ENCODE measurements around the gene APOBEC2.

The APOBEC2 gene

DNA sequence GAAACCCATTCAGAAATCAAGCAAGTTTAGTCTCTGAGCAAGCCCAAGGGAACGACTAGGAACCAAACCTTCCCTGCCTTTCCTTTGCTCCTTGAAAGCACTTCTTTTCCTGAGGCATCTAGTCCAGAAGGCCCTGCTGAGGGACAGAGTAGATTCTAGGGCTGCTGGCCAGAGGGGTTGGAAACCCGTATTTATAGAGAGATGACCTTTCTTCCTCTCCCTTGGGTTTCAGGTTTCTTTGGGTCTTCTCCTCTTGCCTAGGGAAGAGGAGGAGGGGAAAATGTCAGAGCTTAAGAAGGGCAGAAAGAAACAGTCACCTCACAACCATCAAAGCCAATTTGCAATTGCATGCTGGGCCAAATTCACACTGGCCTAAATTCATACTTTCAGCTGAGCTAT, 5.8 kb downstream of the APOBEC2 start:
- no peak for DNase-seq (ENCODE audit: low read depth in 2 of 2)

DNA sequence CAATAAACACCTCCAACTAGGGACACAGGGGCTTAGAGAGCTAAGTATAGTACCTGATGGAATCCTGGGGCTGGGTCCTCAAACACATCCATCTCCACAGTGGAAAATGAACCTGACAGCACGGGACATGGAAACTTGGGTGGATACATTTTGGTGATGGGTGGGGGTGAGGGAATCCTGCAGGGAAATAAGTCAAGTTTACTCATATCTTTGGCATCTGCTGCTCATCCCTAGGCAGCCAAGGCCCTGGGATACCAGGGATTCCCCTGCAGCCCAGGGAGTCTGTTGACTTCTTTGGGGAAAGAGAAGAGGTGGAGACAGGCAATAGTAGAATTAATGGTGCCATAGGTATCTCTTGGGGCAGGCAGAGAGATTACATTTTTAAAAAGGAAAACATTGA, 6.6 kb downstream of the APOBEC2 start:
- DNase-seq (ENCODE audit: low read depth in 2 of 2), result no peak

DNA sequence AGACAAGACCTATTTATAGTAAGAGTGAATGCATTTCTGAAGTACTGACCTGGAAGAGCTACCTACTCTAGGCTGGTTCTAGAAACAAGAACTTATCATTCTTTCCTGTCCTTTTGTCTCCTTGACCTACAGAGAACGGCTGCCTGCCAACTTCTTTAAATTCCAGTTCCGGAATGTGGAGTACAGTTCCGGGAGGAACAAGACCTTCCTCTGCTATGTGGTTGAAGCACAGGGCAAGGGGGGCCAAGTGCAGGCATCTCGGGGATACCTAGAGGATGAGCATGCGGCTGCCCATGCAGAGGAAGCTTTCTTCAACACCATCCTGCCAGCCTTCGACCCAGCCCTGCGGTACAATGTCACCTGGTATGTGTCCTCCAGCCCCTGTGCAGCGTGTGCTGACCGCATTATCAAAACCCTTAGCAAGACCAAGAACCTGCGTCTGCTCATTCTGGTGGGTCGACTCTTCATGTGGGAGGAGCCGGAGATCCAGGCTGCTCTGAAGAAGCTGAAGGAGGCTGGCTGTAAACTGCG, 8.3 kb downstream of the APOBEC2 start:
- no peak for DNase-seq (ENCODE audit: low read depth in 2 of 2)

DNA sequence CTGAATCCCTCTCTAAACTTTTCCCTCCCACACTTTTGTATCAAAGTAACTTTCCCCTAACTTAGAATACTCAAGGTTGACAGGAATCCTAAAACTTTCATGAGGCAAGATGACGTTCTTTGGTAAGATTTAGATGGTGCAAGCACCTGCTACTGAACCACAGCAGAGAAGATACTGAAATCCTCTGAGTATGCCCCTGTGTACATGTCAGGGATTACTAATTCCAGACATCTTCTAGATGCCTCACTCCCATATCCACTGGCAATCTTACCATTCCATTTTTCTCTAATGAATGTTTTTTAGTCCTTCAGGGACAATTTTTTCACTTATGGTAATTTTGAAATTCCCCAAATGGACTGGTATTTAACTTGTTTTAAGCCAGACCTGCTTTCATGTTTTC, 9.1 kb downstream of the APOBEC2 start:
- no peak for DNase-seq (ENCODE audit: low read depth in 2 of 2)

DNA sequence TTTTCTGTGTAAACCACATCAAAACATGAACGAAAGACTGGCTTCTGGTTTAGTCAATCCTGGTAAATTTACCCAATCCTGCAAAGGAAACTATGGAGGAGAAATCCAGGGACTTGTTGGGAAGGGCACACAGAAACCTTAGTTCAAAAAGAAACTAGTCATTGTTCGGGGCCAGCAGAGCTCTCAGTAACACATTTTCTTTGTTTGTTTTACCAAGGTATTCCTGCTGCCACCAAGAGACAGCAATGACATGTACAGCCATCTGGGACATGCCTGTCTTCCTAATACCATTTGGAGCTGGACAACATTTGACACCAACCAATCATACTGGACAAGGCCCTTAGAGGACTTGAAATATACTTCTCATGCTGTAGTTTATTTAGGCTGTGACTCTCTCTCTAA, 10.9 kb downstream of the APOBEC2 start:
- no peak for DNase-seq (ENCODE audit: low read depth in 2 of 2)

DNA sequence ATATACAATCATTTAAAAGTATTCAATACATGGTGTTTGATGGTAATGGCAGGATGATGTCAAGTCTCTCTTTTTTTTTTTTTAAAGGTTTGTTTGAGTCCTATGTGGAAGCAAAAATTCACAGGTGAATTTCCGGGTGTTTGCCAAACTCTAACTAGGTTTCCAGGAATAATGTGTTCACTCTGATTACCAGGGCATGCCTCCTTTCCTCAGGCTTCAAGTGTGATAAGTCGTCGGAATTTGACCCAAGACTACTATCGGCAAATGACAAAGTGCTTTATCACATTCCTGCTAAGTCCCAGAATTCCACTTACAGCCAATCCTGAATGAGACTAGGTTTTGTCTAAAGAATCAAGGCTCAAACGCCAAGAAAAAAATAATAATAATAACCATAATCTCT, 11.8 kb downstream of the APOBEC2 start:
- no peak for DNase-seq (ENCODE audit: low read depth in 2 of 2)

DNA sequence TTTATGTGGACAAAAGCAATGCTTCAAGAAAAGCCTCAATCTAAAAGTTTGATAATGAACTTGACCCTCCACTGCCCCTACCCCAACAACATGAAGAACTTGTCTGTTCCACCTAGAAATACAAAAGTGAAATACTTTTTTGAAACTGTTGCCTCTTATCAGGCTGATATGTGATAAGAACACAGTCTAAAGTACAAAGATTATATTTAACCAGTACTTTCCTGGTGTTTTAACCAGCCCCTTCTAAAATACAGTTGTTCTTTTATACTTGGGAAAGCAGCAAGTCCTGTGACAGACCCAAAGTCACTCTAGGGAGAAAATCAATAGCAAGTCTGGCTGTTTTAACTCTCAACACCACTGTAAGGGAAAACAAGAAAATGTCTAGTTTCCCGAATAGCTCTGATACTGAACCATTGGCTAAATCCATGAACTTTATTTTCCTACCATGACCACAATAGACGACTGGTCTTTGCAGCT, 12.6 kb downstream of the APOBEC2 start:
- DNase-seq (ENCODE audit: low read depth in 2 of 2), result no peak

DNA sequence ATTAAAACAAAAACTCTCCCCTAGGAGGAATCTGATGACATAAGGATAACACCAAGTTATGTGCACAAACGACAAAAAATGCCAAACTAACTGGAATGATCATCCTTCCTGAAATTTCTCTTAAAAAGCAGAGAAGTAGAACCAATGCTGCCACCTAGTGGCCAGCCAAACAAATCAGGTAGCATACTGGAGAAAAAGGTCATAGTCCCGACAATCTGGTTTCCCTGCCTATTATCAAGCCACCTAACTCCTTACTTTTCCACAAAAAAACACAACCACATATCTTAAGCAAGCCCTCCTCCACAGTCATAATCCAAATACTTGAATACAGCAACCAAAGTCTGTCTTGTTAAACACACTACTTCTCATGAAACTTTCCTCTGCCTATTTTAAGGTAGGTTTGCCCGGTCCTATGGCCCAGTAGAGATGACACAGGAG, 13.9 kb downstream of the APOBEC2 start:
- peak; percentile 34 to 35 for DNase-seq (ENCODE audit: low read depth in 2 of 2)

DNA sequence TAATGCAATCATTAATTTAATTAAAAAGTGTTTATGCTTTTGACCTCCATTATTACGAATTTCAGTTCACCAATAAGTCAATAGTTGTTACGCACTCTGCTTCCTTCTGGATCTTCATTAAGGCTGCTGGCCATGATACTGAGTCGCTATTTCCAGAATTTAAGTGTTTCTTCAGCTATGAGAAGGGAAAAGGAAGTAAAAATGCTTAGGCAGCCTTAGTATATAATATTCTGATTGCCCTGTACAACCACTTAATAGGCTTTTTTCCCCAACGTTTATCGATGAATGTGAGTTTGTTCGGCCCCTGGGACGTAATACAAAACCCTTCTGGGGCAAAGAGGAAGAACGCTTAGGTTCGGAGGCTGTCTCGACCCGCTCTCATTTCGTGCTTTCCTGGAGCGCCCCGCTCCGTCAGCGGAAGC, 18.5 kb downstream of the APOBEC2 start:
- no peak for DNase-seq (ENCODE audit: low read depth in 2 of 2)

DNA sequence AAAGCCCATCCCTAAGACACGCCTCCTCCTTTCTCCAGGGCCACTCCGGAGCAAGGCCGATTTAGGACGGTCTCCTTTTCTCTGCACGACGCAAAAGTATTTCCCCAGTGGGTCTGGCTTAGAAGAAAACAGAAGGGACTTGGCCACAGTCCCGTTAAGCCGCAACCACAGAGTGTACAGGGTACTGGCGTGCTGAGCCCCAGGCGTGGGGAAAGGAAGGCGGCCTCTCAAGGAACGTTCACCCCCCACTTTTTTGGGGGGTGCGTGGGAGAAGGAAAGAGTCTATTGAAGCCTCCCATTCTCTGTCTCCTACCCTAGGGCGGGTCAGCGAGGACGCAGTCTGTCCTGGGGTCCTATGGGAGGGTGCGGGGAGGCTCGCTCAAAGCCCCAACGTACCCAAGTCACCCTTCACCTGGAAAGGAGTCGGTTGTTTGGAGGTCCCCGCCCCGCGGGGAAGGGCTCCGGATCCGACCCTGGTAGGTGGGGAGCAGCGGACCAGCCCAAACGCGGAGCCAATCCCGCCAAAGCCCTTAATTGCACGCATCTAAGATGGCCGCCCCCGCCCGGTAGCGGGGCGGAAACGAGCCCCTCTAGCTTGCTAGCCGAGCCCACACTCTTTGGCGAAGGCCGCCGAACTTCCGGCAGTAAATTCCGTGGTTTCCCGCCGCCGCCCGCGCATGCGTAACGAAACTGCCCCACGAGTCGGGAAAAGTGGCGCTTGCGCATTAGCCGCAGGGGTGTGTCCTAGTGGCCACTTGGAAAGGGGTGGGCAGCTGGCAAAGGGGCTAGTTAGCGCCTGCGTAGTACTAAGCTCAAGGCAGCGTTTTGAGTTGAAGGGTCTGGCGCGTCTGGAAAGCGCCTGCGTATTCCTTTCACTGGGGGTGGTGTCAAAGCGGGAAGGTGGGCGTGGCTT, 19.2 kb downstream of the APOBEC2 start, which contains the start of gene OARD1:
Gene OARD1, minus strand, starts transcription at position 434 of the 913 bp plus-strand sequence. CDS start 722 bp downstream, outside the sequence.
- peak; percentile 99 to 100 for DNase-seq (ENCODE audit: low read depth in 2 of 2)

DNA sequence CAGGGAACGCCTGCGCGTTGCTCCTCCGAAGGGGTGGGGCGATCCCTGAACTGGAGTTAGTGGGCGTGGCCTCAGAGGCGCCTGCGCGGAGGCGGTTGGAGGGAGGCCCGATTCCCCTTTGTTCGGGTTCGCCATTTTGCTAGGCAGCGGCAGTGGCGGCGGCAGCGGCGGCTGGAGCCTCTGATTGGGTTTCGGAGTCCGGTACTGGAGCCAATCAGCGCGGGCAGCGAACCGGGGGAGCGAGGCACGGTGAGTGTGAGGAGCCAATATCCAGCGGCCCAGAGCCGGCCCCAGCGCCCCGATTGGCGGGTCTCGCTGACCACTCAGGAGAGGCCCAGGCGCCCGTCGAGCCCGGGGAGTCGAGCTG, 19.8 kb downstream of the APOBEC2 start, which contains the start of gene NFYA:
Gene NFYA, plus strand, starts transcription at position 139 of the 367 bp plus-strand sequence. CDS start 6,116 bp downstream, outside the sequence.
- DNase-seq (ENCODE audit: low read depth in 2 of 2), result peak in 1 of 2 donors; percentile 100

DNA sequence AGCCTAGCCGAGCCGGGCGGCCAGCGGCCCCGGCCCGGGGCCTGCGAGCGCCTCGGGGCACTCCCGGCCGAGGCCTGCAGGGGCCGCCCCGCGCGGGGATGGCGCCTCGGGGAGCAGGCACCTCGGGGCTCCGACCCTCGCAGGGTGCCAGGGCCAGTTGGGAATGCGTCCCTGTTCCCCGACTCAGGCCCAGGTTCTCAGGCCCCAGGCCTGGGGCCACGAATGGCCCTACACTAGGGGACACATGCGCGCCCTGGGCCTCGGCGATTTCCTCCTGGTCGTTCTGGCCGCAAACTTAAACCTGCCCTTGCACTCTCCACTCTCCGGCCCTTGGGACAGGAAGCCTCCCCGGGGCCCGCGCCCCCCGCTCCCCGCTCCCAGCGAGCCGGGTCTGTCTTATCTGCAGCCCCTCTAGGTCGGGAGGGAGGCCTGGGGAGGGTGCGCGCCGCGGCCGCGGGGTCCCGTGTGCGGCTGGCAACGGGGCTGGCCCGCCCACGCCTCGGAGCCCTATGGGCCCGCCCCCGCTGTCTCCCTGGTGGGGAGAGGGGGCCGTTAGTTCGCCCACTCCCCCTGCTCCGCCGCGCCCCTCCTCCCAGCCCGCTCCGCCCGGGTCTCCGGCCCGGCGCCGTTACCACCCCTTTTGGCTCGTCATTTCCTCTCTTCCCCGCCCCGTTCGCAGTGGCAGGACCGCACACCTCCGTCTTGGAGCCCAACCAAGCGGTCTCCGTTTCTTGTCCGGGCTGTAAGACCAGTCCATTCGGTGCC, 20.4 kb downstream of the APOBEC2 start:
- peak; percentile 58 to 68 for DNase-seq (ENCODE audit: low read depth in 2 of 2)

DNA sequence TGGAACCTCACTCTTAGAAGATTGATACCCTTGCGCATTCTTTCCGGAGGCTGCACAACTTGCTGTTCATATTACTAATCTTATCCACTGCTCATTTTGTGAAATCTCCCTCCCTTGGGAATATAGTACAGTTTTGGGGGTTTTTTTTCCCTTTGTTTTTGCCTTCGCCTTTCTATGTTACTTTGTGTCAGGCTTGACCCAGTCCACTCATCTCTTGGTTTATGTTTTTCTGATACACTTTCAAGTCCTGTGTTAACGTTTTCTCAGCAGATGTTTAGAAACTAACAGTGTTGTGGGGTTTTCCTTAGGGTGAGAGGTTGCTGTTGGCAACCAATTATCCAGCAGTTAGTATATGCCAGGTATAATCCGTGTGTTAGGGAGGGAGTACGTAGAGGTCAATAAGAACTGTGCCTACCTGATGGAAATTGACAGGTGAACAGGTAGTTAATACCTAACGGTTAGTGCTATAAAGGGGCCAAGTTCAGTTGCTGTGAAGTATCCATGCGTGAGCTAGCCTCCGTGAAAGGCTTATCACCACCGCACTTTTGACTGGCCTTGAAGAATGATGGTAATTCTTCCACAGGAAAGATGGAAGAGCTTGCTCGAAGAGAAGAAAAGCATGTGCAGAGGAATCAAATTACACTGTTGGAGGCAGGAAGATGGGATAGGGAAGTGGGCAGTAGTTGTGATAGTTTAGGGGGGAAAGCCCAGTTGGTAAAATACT, 21.1 kb downstream of the APOBEC2 start:
- no peak for DNase-seq (ENCODE audit: low read depth in 2 of 2)

DNA sequence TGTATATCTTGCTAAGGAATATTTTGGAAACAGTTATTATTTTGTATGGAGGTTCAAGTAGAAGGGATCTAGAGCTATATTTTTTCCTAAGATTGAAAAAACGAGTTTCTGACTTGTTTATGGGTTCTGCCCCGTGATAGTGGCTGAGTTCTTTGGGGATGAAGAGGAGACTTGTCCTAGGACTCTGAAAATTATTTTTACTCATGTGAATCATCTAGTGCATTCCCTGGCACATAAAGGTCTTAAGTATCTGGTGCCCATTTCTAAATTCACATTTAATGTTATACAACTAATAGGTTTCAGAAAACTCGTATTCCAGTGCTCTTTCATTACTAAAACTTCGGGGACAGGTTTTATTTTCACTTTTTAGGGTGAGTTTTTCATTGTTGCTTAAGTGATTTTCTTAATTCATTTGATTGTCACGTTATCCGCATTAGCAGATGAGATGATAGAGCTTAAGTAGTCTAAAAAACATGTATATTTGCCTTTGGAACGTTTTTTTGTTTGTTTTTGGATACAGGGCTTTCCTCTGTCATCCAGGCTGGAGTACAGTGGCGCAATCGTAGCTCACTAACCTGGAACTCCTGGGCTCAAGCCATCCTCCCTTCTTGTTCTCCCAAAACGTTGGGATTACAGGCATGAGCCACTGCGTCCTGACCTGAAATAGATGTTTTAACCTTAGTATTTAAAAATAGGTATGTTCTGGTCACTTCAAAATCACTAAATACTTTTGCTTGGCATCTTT, 21.9 kb downstream of the APOBEC2 start:
- DNase-seq (ENCODE audit: low read depth in 2 of 2), result no peak

DNA sequence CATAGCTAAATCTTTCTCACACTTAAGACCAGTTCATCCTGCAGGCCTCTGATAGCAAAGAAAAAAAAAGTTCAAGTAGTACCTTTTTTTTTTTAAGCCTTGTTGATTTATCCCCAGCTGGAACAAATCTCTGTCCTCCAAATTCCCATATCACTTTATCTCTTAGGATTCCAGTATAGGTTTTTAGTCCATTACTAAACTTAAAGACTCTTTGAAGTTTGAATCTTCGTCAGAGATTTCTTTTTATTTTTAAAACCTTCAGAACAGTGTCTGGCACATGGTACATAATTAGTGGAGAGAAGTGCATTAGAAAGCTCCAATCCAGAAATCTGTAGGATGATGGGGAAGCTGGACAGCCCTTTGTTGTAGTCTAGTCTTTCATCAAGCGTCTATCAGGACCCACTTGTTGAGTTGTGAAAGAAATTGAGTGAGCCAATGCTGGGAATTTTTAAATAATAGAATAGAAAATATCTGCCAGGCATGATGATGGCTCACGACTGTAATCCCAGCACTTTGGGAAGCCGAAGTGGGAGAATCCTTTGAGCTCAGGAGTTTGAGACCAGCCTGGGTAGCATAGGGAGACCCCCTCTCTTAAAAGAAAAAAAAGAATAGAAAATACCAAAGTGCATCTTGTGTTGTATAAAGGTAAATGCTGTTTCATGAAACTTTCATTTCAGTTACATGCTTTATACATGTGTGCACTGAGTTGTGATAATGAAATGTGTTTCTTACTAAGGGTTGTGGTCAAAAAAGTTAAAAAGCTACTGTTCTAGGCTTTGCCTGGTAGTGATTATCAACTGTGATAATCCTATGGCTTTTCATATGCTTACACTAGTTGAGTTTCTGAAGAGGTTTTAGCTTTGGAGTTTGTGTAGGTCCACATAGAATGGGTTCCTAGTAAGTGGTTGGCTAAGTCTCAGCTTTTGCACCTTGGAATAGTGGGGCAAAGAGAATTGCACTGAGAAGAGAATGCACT, 22.9 kb downstream of the APOBEC2 start:
- DNase-seq (ENCODE audit: low read depth in 2 of 2), result no peak

DNA sequence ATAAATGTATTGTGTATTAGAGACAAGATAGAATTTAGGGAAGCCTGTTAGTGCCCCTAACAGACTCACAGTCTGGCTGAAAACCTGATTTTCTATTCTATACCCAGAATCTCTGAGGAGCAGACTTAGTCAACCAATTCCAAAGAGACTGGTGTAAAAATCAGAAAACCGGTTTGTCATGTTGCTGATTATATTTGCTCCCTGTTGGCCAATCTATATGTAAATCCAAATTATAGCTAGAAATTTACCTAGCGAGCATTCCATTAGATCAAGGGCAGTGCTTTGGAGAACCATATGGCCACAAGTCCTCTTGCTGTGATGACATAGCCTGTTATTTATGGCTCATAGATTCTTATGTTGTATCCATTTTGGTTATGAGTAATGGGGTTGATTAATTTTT, 24.5 kb downstream of the APOBEC2 start:
- DNase-seq (ENCODE audit: low read depth in 2 of 2), result no peak

DNA sequence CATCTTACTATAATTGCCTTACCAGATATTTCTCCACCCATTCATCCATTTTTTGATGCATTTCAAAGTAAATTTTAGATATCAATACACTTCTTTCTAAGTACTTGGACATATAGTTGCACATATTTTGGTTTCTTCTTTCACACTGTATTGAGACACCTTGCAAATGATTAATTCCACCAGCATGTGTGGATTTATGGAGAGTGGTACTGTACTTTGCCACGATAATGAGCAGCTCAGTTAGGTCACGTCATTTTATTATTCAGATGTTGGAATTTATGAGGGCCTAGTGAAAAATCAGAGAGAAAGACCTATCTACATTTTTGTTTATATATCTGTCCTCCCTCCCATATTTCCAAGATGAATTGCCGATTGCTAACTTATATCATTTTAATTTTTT, 25.1 kb downstream of the APOBEC2 start:
- no peak for DNase-seq (ENCODE audit: low read depth in 2 of 2)

DNA sequence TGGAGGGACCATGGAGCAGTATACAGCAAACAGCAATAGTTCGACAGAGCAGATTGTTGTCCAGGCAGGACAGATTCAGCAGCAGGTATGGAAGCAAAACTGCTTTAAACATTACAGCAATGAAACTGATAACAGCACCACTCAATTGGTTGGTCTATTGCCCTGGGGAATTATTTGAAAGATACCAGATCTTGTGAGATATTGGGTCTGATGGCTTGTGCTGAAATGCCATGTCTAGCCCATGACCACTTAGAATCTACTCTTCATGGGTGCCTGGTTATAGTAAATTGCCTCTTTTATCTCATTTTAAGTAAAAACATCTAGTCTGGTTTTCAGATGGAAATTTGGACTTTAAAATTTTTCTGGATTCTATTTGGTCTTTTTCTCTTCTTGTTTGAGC, 26.1 kb downstream of the APOBEC2 start:
- DNase-seq (ENCODE audit: low read depth in 2 of 2), result no peak

DNA sequence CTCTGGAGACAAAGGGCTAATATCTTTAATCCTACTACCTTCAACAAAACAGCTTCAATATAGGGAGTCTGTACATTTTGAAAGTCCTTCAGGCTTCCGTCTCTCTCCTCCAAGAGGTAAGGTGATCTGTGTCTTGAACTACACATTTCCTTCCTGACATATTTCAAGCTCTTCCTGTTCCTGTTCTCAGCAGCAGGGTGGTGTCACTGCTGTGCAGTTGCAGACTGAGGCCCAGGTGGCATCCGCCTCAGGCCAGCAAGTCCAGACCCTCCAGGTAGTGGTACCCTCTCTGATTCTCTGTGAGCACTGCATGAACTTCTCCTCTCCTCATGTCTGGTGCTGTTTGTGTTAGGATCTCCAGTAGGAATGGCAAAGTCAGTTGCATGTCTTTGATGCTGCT, 27.6 kb downstream of the APOBEC2 start:
- DNase-seq (ENCODE audit: low read depth in 2 of 2), result no peak

DNA sequence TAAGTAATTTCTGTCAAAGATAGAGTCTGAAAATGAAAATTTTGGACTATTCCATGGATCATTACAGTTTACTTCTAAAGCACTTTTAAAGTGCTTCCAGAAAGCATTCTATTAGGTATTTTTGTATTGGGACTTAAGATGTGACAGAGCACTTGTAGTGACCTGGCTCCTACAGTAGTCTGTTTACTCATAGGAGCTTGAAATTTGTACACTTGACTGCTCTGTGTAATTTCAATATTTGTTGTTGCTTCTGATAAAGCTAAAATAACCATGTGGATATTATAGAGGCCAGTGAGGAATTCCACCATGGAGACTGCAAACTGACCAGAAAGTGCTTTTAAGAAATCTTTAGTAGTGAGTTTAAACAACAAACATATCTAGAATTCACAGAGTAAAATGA, 30.1 kb downstream of the APOBEC2 start:
- no peak for DNase-seq (ENCODE audit: low read depth in 2 of 2)

All from activated CD8-positive, alpha-beta memory T cell treated with anti-CD3 and anti-CD28 coated beads for 4 hours (primary cell).